Adrenal gland (tissue), 5 donors: Measurements from ENCODE around the gene DISP2.

Source experiments
- POLR2A ChIP-seq, 2 donors: fragments of 450-650 bp; IDR thresholded peaks; one replicate each; pipeline ENCODE4 v1.6.1; 2017; ENCODE audit warnings: antibody characterized with exemption in 2 of 2, mild to moderate bottlenecking in 2 of 2, moderate library complexity in 1 of 2
- TF ChIP-seq, protein P1 (sequence below), 6 experiments: fragments of 450-650 bp in 4 of 6; fragments of 200-600 bp in 2 of 6; sonication (generic) in 1 of 6; IDR thresholded peaks; 1 replicate in 5 of 6; 2 replicates in 1 of 6; pipeline versions ENCODE4 v1.5.1 to v1.8.0; 2016 to 2021; ENCODE audit warnings: antibody characterized with exemption in 6 of 6, mild to moderate bottlenecking in 2 of 6, moderate library complexity in 1 of 6
- donor health status: DM: no; HTN: no; CAD: no.

DNA sequence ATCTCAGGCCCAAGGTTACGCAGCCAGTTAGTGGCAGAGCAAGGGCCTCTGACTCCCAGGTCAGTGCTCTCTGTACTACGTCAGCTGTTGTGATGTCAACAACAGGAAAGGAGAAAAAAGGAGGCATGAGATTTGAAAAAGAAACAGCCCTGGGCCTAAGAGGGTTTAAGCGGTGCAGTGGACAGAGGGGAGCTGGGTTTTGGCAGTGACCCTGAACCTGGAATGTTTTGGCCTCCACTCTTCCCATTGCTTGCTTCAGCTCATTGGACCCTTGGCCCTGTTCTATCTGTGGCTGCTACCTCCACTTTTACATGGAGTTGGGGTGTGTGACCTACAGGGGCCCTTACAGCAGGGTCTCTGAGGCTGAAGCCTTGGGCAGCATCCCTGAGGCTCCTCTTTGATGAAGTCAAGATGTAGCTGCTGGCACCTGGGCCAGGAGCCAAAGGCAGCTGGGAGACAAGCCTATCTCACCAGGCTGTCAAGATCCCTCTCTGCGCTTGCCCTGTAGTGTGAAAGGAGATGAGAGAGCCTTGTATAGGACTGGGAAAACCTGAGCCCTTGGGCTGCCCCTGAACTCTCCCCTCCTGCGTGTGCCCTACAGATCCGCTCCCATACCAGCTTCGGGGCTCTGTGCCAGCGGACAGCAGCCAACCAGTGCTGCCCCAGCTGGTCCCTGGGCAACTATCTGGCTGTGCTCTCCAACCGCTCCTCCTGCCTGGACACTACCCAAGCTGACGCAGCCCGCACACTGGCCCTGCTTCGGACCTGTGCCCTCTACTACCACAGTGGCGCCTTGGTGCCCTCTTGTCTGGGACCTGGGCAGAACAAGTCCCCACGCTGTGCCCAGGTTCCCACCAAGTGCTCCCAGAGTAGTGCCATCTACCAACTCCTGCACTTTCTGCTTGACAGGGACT is 8.7 kb downstream of the DISP2 start:
- TF ChIP-seq, protein P1, sequence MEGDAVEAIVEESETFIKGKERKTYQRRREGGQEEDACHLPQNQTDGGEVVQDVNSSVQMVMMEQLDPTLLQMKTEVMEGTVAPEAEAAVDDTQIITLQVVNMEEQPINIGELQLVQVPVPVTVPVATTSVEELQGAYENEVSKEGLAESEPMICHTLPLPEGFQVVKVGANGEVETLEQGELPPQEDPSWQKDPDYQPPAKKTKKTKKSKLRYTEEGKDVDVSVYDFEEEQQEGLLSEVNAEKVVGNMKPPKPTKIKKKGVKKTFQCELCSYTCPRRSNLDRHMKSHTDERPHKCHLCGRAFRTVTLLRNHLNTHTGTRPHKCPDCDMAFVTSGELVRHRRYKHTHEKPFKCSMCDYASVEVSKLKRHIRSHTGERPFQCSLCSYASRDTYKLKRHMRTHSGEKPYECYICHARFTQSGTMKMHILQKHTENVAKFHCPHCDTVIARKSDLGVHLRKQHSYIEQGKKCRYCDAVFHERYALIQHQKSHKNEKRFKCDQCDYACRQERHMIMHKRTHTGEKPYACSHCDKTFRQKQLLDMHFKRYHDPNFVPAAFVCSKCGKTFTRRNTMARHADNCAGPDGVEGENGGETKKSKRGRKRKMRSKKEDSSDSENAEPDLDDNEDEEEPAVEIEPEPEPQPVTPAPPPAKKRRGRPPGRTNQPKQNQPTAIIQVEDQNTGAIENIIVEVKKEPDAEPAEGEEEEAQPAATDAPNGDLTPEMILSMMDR (IDR thresholded peaks at IDR 0.05): no peak
- no peak for TF ChIP-seq POLR2A (IDR thresholded peaks at IDR 0.05)
